T1000 (cell line): ENCODE results near the gene CENPM.

Experiments
- DNase-seq: peaks from one replicate; lab custom pipeline; 2025; ENCODE audit warnings: mixed read lengths; lab: John Stamatoyannopoulos, UW

The CENPM gene

DNA sequence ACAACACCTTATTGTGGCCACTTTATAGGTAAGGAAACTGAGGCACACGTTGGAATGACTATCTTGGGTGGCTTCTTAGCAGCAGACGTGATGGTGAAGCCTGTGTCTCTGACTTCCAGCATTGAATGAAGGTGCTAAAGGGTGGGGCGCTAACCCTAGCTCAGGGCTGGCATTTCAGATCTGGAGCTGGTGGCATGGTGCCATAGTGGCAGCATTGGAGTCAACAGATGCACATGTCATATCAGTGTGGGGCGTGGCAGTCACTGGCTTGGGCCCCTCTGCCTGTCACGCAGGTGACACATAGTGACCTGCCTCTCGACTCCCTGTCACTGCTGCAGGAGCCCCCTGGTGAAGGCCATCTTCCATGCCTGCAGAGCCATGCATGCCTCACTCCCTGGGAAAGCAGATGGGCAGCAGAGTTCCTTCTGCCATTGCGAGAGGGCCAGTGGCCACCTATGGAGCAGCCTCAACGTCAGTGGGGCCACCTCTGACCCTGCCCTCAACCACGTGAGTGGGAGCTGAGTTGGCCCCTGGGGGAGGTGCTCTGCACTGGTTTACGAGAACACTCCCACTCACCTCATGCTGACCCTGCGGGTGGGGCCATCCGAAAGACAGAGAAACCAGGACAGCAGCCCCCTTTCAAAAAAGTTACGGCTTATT is 46.8 kb downstream of the CENPM start:
- no peak for DNase-seq

DNA sequence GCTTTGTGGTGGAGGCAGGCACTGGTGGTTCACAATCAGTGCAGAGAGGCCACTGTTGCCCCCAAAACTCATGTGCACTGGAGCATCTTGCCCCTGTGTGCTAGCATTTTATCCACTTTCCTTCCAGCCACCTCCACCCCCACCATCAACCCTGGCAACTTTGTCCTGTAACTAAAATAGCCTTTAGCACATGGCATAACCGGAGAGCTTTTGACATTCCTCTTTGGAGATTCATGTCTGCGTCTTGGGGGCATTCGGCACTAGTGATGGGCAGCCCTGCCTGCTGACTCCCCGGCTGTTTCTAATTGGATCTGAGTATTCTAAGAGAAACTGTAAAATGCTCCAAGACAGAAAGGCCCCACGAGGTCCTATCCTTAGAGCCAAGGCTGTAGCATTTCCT is 47.8 kb downstream of the CENPM start:
- no peak for DNase-seq

DNA sequence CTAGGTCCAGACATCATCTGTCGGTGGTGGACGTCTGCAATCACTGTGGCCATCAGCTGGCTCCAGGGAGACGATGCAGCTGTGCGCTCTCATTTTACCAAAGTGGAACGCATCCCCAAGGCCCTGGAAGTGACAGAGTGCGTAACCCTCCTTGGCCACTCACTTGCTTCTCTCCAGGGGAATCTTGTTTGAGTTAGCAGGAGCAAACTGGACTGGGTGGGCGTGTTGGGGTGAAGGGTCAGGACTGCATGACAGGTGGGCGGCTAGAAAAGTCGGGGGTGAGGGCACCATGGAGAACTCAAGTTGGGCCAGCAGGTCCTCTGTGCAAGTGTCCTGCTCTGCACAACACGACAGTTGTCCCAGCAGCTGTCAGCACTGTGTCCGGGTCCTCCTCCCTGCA is 48.3 kb downstream of the CENPM start:
- DNase-seq: no peak

DNA sequence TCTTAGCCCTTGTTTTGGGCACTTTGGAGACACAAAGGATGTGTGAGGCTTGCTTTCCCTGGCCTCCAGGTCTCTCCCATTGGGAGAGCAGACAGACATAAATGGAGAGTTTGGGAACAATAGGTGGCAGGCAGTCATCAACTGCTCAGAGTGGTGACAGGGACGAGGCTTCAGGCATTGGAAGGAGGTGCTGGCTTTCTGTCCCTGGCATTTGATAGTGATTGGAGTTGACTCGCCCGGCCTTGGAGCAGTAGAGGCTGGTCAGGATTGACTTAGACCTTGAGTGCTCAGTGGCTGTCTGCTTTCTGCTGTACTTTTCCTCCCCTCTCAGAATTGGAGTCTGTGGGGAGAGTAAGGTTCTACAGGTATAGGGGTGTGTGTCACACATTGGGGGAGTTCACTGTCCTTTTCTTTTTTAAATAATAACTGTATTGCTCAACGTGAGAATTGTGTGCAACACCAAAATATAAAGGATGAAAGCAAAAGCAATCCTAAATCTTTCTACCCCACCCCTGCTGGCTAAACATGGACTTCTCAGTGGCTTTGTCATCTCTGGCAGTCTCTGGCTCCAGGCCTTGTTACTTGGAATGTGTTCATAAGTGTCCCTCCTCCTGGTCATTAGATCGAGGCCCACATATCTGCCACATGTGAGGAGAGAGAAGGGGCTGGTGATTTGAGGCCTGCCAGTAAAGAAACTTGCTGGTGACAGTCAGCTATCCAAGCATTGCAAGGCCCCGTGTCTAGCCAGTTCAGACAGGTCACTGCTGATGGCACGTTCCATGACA is 53.2 kb downstream of the CENPM start:
- DNase-seq: no peak

DNA sequence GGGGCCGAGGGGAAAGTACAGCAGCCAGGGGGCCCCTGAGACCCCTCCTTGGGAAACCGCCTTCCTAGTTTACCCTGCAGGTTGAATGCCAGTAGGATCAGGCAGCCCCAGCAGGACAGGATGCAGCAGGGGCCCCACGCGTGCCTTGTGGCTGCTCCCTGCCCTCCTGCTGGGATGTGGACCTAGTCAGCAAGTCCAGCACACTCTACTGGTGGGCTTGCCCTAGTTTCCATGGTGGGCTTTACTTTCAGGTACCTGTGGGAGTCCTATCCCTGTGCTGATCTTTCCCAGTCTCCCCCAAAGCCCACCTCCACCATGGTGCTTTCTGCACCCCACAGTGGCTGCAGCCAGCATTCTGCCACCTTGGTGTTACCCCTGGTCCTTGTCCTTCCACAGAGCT is 54.2 kb downstream of the CENPM start:
- no peak for DNase-seq

DNA sequence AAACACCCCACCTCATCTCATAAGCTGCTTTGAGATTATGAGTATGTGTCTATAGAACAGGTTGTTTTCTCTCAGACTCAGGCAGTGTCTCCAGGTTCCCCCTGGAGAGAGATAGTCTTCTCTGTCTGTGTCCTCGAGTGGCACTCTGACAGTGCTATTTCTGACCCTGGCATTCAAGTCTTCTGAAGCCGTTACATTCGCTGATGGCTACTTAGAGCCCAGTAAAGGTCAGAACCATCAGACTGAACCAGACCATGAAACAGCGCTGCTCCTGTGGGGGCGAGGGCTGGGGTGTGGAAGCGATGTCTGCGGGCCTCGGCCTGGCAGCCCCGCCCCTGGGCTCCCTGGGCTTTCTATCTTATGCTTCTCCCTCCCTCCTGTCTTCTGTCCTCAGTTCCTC is 55.5 kb downstream of the CENPM start:
- no peak for DNase-seq
